Measurements from ENCODE around the gene ANKRD28. TPM values are rescaled to one million over a fixed set of nuclear protein-coding genes. Genes with fewer than 3 reads are reported as not detected.

Gene ANKRD28
- total and polyA plus RNA-seq, 7 experiments from 2014 or later: 8.7 to 70.4 (median 28.5) TPM

DNA sequence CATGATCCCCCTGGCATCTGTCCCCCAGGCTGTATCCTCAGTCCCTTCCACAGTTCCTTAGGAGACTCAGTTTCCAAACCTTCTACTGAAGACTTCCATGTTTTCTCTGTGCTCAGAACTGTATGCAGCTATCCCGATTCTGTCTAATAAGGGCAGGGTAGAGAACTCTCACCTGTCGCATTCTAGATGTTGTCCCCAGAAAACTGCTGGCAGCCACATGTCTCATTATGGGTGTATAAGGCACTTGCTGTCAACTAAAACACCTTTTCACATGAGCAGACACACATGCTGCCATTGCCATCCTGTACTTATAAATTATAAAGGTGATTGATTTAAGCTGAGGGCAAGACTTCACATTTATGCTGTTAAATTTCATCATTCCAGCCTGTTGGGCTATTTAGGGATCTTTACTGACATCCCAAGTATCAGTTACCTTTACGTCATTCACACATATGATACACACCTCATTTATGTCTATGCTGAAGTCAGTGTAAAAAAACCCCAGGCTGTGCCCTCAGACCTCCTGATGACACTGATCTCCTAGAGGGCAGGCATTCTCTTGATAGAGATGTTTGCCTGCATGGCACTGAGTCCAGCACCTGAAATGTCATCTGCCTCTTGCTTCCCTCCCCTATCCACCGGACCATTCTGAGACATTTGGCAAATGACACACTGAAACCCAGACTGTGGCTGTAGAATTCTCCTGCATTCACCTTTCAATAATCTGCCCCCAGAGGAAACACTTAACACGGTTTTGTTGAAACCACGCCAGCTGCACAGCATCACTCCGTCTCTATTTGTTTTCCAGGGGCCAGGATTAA lies 160.4 kb downstream of the ANKRD28 start:
- peaks cover 18 to 45% (median 39%) of the 10 kb centered on the region in 7 donors for H3K4me1 Mint-ChIP-seq
- H3K36me3 Mint-ChIP-seq: peaks cover 0 to 43% (median 13%) of the 10 kb centered on the region in 5 donors
- ChIA-PET CTCF (interaction anchor here (0.6 kb wide), 2 partner anchors 24 to 175 kb away, joined by 3 read pairs; no protein-coding TSS in a partner anchor), POLR2A (no interaction called here)
- peak overlapping the region in 2 of 9 donors; percentile 28 to 76 for H3K27ac Mint-ChIP-seq
- no peaks in the 10 kb centered on the region for H3K9me3 ChIP-seq (ENCODE audit: control insufficient read depth in 2 of 3, low read length in 3 of 3)
- no peak for ATAC-seq
- H3K9me3 Mint-ChIP-seq: no peaks in the 10 kb centered on the region
- H3K4me3 ChIP-seq (ENCODE audit: low read length): no peak overlapping the region
- peaks cover 8 to 12% of the 10 kb centered on the region in 2 donors for H3K4me1 ChIP-seq (ENCODE audit: control insufficient read depth in 2 of 2, insufficient read depth in 2 of 2, low read length in 2 of 2)
- H3K27me3 ChIP-seq (ENCODE audit: control insufficient read depth in 2 of 2, insufficient read depth in 2 of 2, low read length in 2 of 2): no peaks in the 10 kb centered on the region
- no peaks in the 10 kb centered on the region for H3K27me3 Mint-ChIP-seq
- no peak for DNase-seq
- H3K4me3 Mint-ChIP-seq: peak overlapping the region in 3 of 10 donors; percentile 9 to 54 (median 50)
- intact Hi-C loops (cut with micrococcal nuclease): loop anchor here in 1 of 2 donors (2.0 to 10.0 kb wide), 2 partner anchors 29 to 407 kb away; no protein-coding TSS in a partner anchor
- no peak overlapping the region for H3K27ac ChIP-seq (ENCODE audit: low read depth, low read length)
- peaks cover 0 to 5% (median 0%) of the 10 kb centered on the region in 3 experiments for H3K36me3 ChIP-seq (ENCODE audit: control insufficient read depth in 2 of 3, insufficient read depth in 3 of 3, low read length in 3 of 3)

DNA sequence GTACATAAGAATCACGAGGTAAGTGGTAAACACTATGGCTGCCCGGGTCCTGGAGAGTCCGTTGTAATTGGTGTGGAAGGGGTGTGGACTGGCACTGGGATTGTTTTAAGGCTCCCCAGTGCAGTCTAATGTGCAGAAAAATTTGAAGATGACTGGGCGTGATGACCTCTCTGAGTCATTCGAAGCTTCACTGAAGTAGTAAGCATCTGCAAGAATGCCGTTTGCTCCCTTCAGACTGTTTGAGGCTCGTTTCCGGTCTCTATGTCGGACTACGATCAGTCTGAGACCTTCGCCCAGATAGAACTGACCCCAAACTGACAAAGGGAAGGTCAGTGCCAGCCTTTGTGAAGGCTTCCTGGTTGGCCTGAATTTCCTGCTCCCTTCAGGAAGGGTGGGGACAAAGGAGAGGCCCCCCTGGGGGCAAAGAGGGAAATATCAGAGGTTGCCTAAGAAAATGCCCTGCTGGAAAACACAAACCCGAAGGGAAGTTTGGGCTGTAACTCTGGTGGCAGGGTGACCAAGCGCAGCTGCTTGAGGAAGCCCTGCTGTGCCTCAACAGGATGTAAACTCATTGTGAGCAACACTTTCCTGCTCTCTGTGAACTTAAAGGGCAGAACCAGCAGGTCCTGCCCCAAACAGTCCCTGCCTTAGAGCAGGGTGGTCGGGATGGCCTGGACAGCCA lies 161.6 kb downstream of the ANKRD28 start:
- no peaks in the 10 kb centered on the region for H3K36me3 ChIP-seq (ENCODE audit: control insufficient read depth in 2 of 3, insufficient read depth in 3 of 3, low read length in 3 of 3)
- ATAC-seq (peak; percentile 84), DNase-seq (peak in 1 of 9 donors; percentile 43)
- H3K9me3 ChIP-seq (ENCODE audit: control insufficient read depth in 2 of 3, low read length in 3 of 3): no peaks in the 10 kb centered on the region
- Mint-ChIP-seq H3K27ac (peak overlapping the region in 3 of 9 donors; percentile 9 to 73 (median 64)), H3K4me3 (peak overlapping the region in 6 of 10 donors; percentile 6 to 61 (median 26)), H3K9me3 (no peaks in the 10 kb centered on the region), H3K27me3 (no peaks in the 10 kb centered on the region), H3K4me1 (peaks cover 19 to 45% (median 39%) of the 10 kb centered on the region in 7 donors), H3K36me3 (peaks cover 0 to 38% (median 8%) of the 10 kb centered on the region in 5 donors)
- H3K27ac ChIP-seq (ENCODE audit: low read depth, low read length): no peak overlapping the region
- ChIA-PET CTCF (interaction anchor here (0.6 to 1.1 kb wide), 2 partner anchors 11 to 176 kb away, joined by 3 read pairs; no protein-coding TSS in a partner anchor), POLR2A (no interaction called here)
- no peaks in the 10 kb centered on the region for H3K27me3 ChIP-seq (ENCODE audit: control insufficient read depth in 2 of 2, insufficient read depth in 2 of 2, low read length in 2 of 2)
- H3K4me1 ChIP-seq (ENCODE audit: control insufficient read depth in 2 of 2, insufficient read depth in 2 of 2, low read length in 2 of 2): peaks cover 8 to 12% of the 10 kb centered on the region in 2 donors
- H3K4me3 ChIP-seq (ENCODE audit: low read length): peak overlapping the region; percentile 30
- intact Hi-C loops (cut with micrococcal nuclease): loop anchor here in 1 of 2 donors (1.0 to 10.0 kb wide), 3 partner anchors 11 to 409 kb away; no protein-coding TSS in a partner anchor

DNA sequence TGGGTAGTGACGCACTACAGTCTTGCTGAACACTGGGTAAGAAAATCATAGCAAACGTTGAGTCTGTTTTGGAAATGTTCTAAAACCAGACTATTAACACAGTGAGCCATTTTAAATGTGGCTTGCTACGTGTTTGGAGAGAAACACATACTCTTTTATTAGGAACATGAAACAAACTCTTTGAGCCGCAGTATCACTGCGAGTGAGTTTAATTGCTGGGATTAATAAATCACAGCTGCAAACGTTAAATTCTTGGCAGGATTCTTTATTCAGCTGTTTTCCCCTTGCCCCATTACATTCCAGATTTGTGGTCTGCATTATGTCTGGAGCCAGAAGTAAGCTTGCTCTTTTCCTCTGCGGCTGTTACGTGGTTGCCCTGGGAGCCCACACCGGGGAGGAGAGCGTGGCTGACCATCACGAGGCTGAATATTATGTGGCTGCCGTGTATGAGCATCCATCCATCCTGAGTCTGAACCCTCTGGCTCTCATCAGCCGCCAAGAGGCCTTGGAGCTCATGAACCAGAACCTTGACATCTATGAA lies 162.6 kb downstream of the ANKRD28 start:
- ATAC-seq (no peak), DNase-seq (no peak)
- Histone ChIP-seq H3K4me1 (ENCODE audit: control insufficient read depth in 2 of 2, insufficient read depth in 2 of 2, low read length in 2 of 2) (peaks cover 13 to 18% of the 10 kb centered on the region in 2 donors), H3K27me3 (ENCODE audit: control insufficient read depth in 2 of 2, insufficient read depth in 2 of 2, low read length in 2 of 2) (no peaks in the 10 kb centered on the region), H3K9me3 (ENCODE audit: control insufficient read depth in 2 of 3, low read length in 3 of 3) (no peaks in the 10 kb centered on the region), H3K27ac (ENCODE audit: low read depth, low read length) (no peak overlapping the region), H3K4me3 (ENCODE audit: low read length) (no peak overlapping the region), H3K36me3 (ENCODE audit: control insufficient read depth in 2 of 3, insufficient read depth in 3 of 3, low read length in 3 of 3) (no peaks in the 10 kb centered on the region)
- Mint-ChIP-seq H3K4me3 (no peak overlapping the region), H3K36me3 (peaks cover 0 to 38% (median 8%) of the 10 kb centered on the region in 5 donors), H3K9me3 (no peaks in the 10 kb centered on the region), H3K27me3 (no peaks in the 10 kb centered on the region), H3K4me1 (peaks cover 22 to 51% (median 44%) of the 10 kb centered on the region in 7 donors), H3K27ac (no peak overlapping the region)
- intact Hi-C loops (cut with micrococcal nuclease): loop anchor here in 1 of 2 donors (10.0 kb wide), 1 partner anchor 410 kb away; no protein-coding TSS in a partner anchor
- ChIA-PET CTCF (interaction anchor here (1.1 to 1.7 kb wide), 2 partner anchors 12 to 178 kb away, joined by 3 to 10 read pairs; no protein-coding TSS in a partner anchor), POLR2A (interaction anchor here (0.5 kb wide), 1 partner anchor 32 kb away, joined by 3 read pairs; no protein-coding TSS in a partner anchor)

DNA sequence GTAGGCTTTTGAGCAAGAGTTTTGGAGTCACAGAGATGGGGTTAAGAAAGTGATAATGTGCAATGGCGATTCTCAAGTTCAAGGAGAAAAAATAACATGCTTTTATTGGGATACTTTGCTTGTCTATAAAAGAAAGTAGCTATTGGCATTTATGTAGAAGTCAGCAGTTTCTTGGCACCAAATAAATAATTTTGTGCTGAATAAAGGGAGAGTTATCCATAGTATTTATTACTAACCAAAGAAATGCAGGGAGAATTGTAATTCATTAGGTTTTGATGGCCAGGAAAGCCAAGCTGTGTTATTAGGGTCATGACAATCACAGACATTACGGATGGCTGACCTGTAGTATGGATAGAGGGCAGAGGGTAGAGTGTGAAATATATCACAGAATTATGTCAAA lies 163.1 kb downstream of the ANKRD28 start:
- intact Hi-C loops (cut with micrococcal nuclease): loop anchor here (5.0 to 10.0 kb wide), 5 partner anchors 58 to 543 kb away; partner anchors contain the start of gene ANKRD28 (in 1 of the 2)
- Histone ChIP-seq H3K27me3 (ENCODE audit: control insufficient read depth in 2 of 2, insufficient read depth in 2 of 2, low read length in 2 of 2) (no peaks in the 10 kb centered on the region), H3K4me1 (ENCODE audit: control insufficient read depth in 2 of 2, insufficient read depth in 2 of 2, low read length in 2 of 2) (peaks cover 13 to 18% of the 10 kb centered on the region in 2 donors), H3K4me3 (ENCODE audit: low read length) (no peak overlapping the region), H3K27ac (ENCODE audit: low read depth, low read length) (no peak overlapping the region), H3K9me3 (ENCODE audit: control insufficient read depth in 2 of 3, low read length in 3 of 3) (no peaks in the 10 kb centered on the region), H3K36me3 (ENCODE audit: control insufficient read depth in 2 of 3, insufficient read depth in 3 of 3, low read length in 3 of 3) (no peaks in the 10 kb centered on the region)
- Mint-ChIP-seq H3K36me3 (peaks cover 0 to 38% (median 8%) of the 10 kb centered on the region in 5 donors), H3K27me3 (no peaks in the 10 kb centered on the region), H3K9me3 (no peaks in the 10 kb centered on the region), H3K4me1 (peaks cover 26 to 56% (median 49%) of the 10 kb centered on the region in 7 donors), H3K4me3 (no peak overlapping the region), H3K27ac (no peak overlapping the region)
- ChIA-PET POLR2A (no interaction called here), CTCF (interaction anchor here (0.6 to 1.7 kb wide), 3 partner anchors 9 to 178 kb away, joined by 3 to 10 read pairs (median 3); no protein-coding TSS in a partner anchor)
- DNase-seq: no peak
- no peak for ATAC-seq

DNA sequence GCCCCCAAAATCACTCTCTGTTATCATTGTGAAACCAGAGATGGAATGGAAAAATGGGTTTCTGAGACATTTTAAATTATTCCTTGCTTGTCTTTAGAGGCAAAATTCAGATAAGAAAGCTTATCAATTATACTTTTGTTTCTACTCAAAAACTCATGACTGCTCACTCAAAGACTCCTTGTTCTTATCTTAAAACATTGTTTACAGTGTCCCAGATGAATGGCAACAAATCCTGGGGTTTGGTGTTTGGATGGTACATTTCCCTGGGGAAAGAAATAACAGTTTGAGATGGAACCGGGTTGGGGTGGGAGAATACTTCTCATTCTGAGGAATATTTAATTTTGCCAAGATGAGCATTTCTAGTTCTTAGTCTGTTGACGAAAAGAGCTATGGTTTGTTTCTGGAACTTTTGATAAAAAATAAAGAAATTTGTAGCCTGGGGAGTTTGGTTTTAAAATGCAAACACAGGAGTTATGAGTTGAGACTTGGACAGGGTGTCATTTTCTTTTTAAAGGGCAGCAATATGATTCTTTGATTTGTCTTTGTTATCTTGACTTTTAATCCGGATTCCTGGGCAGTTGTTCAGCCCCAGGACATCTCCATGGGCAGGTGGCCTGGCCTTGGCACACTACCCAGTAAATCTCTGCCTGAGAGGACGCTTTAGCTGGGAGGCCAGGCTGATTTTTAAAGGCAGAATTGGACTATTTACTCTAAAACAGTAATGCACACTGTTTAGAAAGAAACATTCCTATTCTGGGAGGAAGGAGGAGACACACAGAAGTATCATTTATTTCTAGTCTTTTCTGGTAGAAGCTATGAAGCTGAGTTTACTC lies 163.8 kb downstream of the ANKRD28 start:
- no peak overlapping the region for H3K4me3 Mint-ChIP-seq
- no peak overlapping the region for H3K27ac Mint-ChIP-seq
- peaks cover 0 to 38% (median 8%) of the 10 kb centered on the region in 5 donors for H3K36me3 Mint-ChIP-seq
- H3K27me3 ChIP-seq (ENCODE audit: control insufficient read depth in 2 of 2, insufficient read depth in 2 of 2, low read length in 2 of 2): no peaks in the 10 kb centered on the region
- H3K36me3 ChIP-seq (ENCODE audit: control insufficient read depth in 2 of 3, insufficient read depth in 3 of 3, low read length in 3 of 3): no peaks in the 10 kb centered on the region
- H3K9me3 Mint-ChIP-seq: no peaks in the 10 kb centered on the region
- CTCF ChIA-PET: interaction anchor here (0.6 to 1.7 kb wide), 2 partner anchors 9 to 179 kb away, joined by 3 to 10 read pairs; no protein-coding TSS in a partner anchor
- H3K27me3 Mint-ChIP-seq: no peaks in the 10 kb centered on the region
- ATAC-seq (no peak), DNase-seq (no peak)
- peaks cover 13 to 18% of the 10 kb centered on the region in 2 donors for H3K4me1 ChIP-seq (ENCODE audit: control insufficient read depth in 2 of 2, insufficient read depth in 2 of 2, low read length in 2 of 2)
- no peaks in the 10 kb centered on the region for H3K9me3 ChIP-seq (ENCODE audit: control insufficient read depth in 2 of 3, low read length in 3 of 3)
- H3K4me3 ChIP-seq (ENCODE audit: low read length): no peak overlapping the region
- H3K27ac ChIP-seq (ENCODE audit: low read depth, low read length): no peak overlapping the region
- POLR2A ChIA-PET: no interaction called here
- peaks cover 26 to 56% (median 50%) of the 10 kb centered on the region in 7 donors for H3K4me1 Mint-ChIP-seq
- intact Hi-C loops (cut with micrococcal nuclease): loop anchor here (5.0 to 10.0 kb wide), 5 partner anchors 58 to 543 kb away; partner anchors contain the start of gene ANKRD28 (in 1 of the 2)

Measured in naive thymus-derived CD4-positive, alpha-beta T cell (primary cell).